HepG2 (cell line): Measurements from ENCODE around the gene PSMD1. TPM values are rescaled to one million over a fixed set of nuclear protein-coding genes. Genes with fewer than 3 reads are reported as not detected.
A peak's percentile ranks its signal among the peaks of the same experiment; 100 is the strongest.

Experiments used
- ATF7 ChIP-seq, 2 experiments: fragments of 450-650 bp in 1 of 2; sonication (generic) in 1 of 2; formaldehyde crosslinking in 1 of 2; IDR thresholded peaks; 2 replicates each; pipeline versions ENCODE4 v1.4.0 to v1.6.1; 2016 to 2020; ENCODE audit warnings: antibody characterized with exemption in 1 of 2, mild to moderate bottlenecking in 1 of 2, missing genetic modification reagents in 1 of 2
- BCL6 ChIP-seq: IDR thresholded peaks from 2 replicates; pipeline ENCODE4 v1.6.1; 2016; ENCODE audit warnings: missing genetic modification reagents, missing compliant biosample characterization
- DNMT1 ChIP-seq: sonication (generic); formaldehyde crosslinking; IDR thresholded peaks from 2 replicates; pipeline ENCODE4 v1.5.1; 2020; ENCODE audit warnings: mild to moderate bottlenecking, missing genetic modification reagents
- GZF1 ChIP-seq: sonication (generic); formaldehyde crosslinking; IDR thresholded peaks from 2 replicates; pipeline ENCODE4 v1.5.1; 2020; ENCODE audit warnings: mild to moderate bottlenecking, missing genetic modification reagents
- SOX5 ChIP-seq: IDR thresholded peaks from 2 replicates; pipeline ENCODE4 v1.6.1; 2016; ENCODE audit warnings: borderline replicate concordance
- U2AF2 ChIP-seq: fragments of 200-400 bp; formaldehyde crosslinking; IDR thresholded peaks from 2 replicates; pipeline ENCODE4 v1.6.1; 2017; ENCODE audit warnings: low read depth, mild to moderate bottlenecking, low read length
- ZBTB25 ChIP-seq: IDR thresholded peaks from 2 replicates; pipeline ENCODE4 v1.6.1; 2018; ENCODE audit warnings: missing genetic modification reagents
- ZBTB38 ChIP-seq: sonication (generic); formaldehyde crosslinking; IDR thresholded peaks from 2 replicates; pipeline ENCODE4 v1.5.1; 2020; ENCODE audit warnings: mild to moderate bottlenecking, missing genetic modification reagents
- ZNF235 ChIP-seq: sonication (generic); formaldehyde crosslinking; IDR thresholded peaks from 2 replicates; pipeline ENCODE4 v1.8.1; 2023; ENCODE audit warnings: mild to moderate bottlenecking, missing genetic modification reagents, borderline replicate concordance
- polyA plus RNA-seq, 8 experiments: library from polyadenylated mRNA; depleted of rRNA in 3 of 8; stranded (reverse) in 7 of 8; unstranded in 1 of 8; fragments of >200 nt; fragmentation: Illumina TruSeq in 4 of 8; extraction: Trizol in 4 of 8; gene quantifications; 2 replicates each; pipeline versions ENCODE4 v1.2.1 to v1.2.3, GENCODE V29; 2011 to 2016; ENCODE audit warnings: low read depth in 4 of 8, missing spikeins in 1 of 8, mixed read lengths in 1 of 8; ENCODE audit not compliant: insufficient read depth in 1 of 8
- total RNA-seq, 5 experiments: library from RNA; depleted of rRNA; stranded (reverse); fragments of >200 nt; fragmentation: Illumina TruSeq; extraction: Trizol; gene quantifications; 2 replicates each; pipeline ENCODE4 v1.2.3, GENCODE V29; 2016; ENCODE audit warnings: low read depth in 1 of 5
- TF ChIP-seq, protein P1 (sequence below), 2 experiments: fragments of 450-650 bp in 1 of 2; sonication (generic) in 1 of 2; formaldehyde crosslinking in 1 of 2; IDR thresholded peaks; 2 replicates each; pipeline versions ENCODE4 v1.6.1 to v1.8.0; 2016 to 2022; ENCODE audit warnings: antibody characterized with exemption in 1 of 2, mild to moderate bottlenecking in 1 of 2, missing genetic modification reagents in 1 of 2
- TF ChIP-seq, protein P2 (sequence below): IDR thresholded peaks from 2 replicates; pipeline ENCODE4 v1.4.0; 2020; ENCODE audit warnings: mild to moderate bottlenecking, missing genetic modification reagents
- TF ChIP-seq, protein P3 (sequence below): sonication (generic); formaldehyde crosslinking; IDR thresholded peaks from 2 replicates; pipeline ENCODE4 v1.8.0; 2022; ENCODE audit warnings: mild to moderate bottlenecking, missing genetic modification reagents, moderate library complexity

Gene PSMD1
- total and polyA plus RNA-seq, 2 of the 13 experiments (the other 11 are each of a cell fraction or from before 2014, with no cell fraction given), result 136 to 191 TPM

- peak; percentile 87 for TF ChIP-seq ZBTB25 (CRISPR knock-in tag)
- TF ChIP-seq DNMT1 (CRISPR knock-in tag), result peak; percentile 86
- TF ChIP-seq SOX5, result peak; percentile 52
- TF ChIP-seq, protein P1, sequence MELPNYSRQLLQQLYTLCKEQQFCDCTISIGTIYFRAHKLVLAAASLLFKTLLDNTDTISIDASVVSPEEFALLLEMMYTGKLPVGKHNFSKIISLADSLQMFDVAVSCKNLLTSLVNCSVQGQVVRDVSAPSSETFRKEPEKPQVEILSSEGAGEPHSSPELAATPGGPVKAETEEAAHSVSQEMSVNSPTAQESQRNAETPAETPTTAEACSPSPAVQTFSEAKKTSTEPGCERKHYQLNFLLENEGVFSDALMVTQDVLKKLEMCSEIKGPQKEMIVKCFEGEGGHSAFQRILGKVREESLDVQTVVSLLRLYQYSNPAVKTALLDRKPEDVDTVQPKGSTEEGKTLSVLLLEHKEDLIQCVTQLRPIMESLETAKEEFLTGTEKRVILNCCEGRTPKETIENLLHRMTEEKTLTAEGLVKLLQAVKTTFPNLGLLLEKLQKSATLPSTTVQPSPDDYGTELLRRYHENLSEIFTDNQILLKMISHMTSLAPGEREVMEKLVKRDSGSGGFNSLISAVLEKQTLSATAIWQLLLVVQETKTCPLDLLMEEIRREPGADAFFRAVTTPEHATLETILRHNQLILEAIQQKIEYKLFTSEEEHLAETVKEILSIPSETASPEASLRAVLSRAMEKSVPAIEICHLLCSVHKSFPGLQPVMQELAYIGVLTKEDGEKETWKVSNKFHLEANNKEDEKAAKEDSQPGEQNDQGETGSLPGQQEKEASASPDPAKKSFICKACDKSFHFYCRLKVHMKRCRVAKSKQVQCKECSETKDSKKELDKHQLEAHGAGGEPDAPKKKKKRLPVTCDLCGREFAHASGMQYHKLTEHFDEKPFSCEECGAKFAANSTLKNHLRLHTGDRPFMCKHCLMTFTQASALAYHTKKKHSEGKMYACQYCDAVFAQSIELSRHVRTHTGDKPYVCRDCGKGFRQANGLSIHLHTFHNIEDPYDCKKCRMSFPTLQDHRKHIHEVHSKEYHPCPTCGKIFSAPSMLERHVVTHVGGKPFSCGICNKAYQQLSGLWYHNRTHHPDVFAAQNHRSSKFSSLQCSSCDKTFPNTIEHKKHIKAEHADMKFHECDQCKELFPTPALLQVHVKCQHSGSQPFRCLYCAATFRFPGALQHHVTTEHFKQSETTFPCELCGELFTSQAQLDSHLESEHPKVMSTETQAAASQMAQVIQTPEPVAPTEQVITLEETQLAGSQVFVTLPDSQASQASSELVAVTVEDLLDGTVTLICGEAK (IDR thresholded peaks at IDR 0.05), result no peak
- TF ChIP-seq, protein P1 (CRISPR knock-in tag; IDR thresholded peaks at IDR 0.05), result 0 out of 2 replicates have a peak, but pooled peaks have one; percentile 57
- peak; percentile 96; the same call in 1 of the 2 replicates for TF ChIP-seq ZNF235 (CRISPR knock-in tag)
- TF ChIP-seq BCL6 (CRISPR knock-in tag), result peak; percentile 44; the same call in 1 of the 2 replicates
- TF ChIP-seq ZBTB38 (CRISPR knock-in tag), result peak; percentile 67
- TF ChIP-seq, protein P2, sequence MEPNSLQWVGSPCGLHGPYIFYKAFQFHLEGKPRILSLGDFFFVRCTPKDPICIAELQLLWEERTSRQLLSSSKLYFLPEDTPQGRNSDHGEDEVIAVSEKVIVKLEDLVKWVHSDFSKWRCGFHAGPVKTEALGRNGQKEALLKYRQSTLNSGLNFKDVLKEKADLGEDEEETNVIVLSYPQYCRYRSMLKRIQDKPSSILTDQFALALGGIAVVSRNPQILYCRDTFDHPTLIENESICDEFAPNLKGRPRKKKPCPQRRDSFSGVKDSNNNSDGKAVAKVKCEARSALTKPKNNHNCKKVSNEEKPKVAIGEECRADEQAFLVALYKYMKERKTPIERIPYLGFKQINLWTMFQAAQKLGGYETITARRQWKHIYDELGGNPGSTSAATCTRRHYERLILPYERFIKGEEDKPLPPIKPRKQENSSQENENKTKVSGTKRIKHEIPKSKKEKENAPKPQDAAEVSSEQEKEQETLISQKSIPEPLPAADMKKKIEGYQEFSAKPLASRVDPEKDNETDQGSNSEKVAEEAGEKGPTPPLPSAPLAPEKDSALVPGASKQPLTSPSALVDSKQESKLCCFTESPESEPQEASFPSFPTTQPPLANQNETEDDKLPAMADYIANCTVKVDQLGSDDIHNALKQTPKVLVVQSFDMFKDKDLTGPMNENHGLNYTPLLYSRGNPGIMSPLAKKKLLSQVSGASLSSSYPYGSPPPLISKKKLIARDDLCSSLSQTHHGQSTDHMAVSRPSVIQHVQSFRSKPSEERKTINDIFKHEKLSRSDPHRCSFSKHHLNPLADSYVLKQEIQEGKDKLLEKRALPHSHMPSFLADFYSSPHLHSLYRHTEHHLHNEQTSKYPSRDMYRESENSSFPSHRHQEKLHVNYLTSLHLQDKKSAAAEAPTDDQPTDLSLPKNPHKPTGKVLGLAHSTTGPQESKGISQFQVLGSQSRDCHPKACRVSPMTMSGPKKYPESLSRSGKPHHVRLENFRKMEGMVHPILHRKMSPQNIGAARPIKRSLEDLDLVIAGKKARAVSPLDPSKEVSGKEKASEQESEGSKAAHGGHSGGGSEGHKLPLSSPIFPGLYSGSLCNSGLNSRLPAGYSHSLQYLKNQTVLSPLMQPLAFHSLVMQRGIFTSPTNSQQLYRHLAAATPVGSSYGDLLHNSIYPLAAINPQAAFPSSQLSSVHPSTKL (CRISPR knock-in tag), result peak; percentile 61
- 0 out of 2 replicates have a peak, but pooled peaks have one; percentile 39 for TF ChIP-seq U2AF2
- TF ChIP-seq, protein P3, sequence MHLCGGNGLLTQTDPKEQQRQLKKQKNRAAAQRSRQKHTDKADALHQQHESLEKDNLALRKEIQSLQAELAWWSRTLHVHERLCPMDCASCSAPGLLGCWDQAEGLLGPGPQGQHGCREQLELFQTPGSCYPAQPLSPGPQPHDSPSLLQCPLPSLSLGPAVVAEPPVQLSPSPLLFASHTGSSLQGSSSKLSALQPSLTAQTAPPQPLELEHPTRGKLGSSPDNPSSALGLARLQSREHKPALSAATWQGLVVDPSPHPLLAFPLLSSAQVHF (CRISPR knock-in tag), result no peak
- no peak for TF ChIP-seq GZF1
- no peak for TF ChIP-seq ATF7 (IDR thresholded peaks at IDR 0.05)
- no peak; the same call in 1 of the 2 replicates for TF ChIP-seq ATF7 (CRISPR knock-in tag; IDR thresholded peaks at IDR 0.05)
Observed at GRCh38 chr2:231056453-231057416, at the start of gene PSMD1 (continued).
